Measurements from ENCODE around the gene PERM1. TPM values are rescaled to one million over a fixed set of nuclear protein-coding genes. Genes with fewer than 3 reads are reported as not detected.
"Not testable (repeated sequence)": the region's sequence is repeated elsewhere in the genome, so short reads cannot be mapped to it uniquely, and the experiment has no call there.

The PERM1 gene
- total RNA-seq, 1 experiment from 2014 or later = not detected

GRCh38 chr1:996851-997712 is 15.2 kb upstream of the PERM1 start:
- Mint-ChIP-seq H3K36me3 (ENCODE audit: insufficient read depth, unreplicated experiment) (no peaks in the 10 kb centered on the region), H3K27ac (ENCODE audit: low read depth, unreplicated experiment) (no peak overlapping the region), H3K27me3 (ENCODE audit: insufficient read depth, unreplicated experiment) (no peaks in the 10 kb centered on the region), H3K4me1 (ENCODE audit: insufficient read depth, unreplicated experiment) (peaks cover 12% of the 10 kb centered on the region), H3K4me3 (ENCODE audit: unreplicated experiment) (no peak overlapping the region), H3K9me3 (ENCODE audit: unreplicated experiment) (peaks cover 7% of the 10 kb centered on the region)
- POLR2A ChIA-PET = interaction anchor here (0.6 kb wide), 1 partner anchor 31 kb away, joined by 3 read pairs; the partner anchor contains the start of gene PLEKHN1
- DNase-seq (ENCODE audit: unreplicated experiment) = no peak
- intact Hi-C loops (cut with micrococcal nuclease) = no loop called here
- TF ChIP-seq CTCF (IDR thresholded peaks at IDR 0.05; ENCODE audit: unreplicated experiment) = no peak
- CTCF ChIA-PET = interaction anchor here (0.6 to 1.1 kb wide), 2 partner anchors 13 to 371 kb away, joined by 3 to 5 read pairs; no protein-coding TSS in a partner anchor
- no TSS peak for BruUV-seq (replicated peaks)

GRCh38 chr1:995665-996633 is 14.1 kb upstream of the PERM1 start:
- H3K4me1 Mint-ChIP-seq (ENCODE audit: insufficient read depth, unreplicated experiment) = peaks cover 7% of the 10 kb centered on the region
- no peaks in the 10 kb centered on the region for H3K27me3 Mint-ChIP-seq (ENCODE audit: insufficient read depth, unreplicated experiment)
- ChIA-PET POLR2A (interaction anchor here (1.4 kb wide), 1 partner anchor 12 kb away, joined by 3 read pairs; no protein-coding TSS in a partner anchor), CTCF (interaction anchor here (1.6 to 4.8 kb wide), 2 partner anchors 12 to 24 kb away, joined by 3 to 34 read pairs; partner anchors contain the start of gene AGRN)
- no peak for TF ChIP-seq CTCF (IDR thresholded peaks at IDR 0.05; ENCODE audit: unreplicated experiment)
- no peaks in the 10 kb centered on the region for H3K36me3 Mint-ChIP-seq (ENCODE audit: insufficient read depth, unreplicated experiment)
- no peak overlapping the region for H3K4me3 Mint-ChIP-seq (ENCODE audit: unreplicated experiment)
- peaks cover 11% of the 10 kb centered on the region for H3K9me3 Mint-ChIP-seq (ENCODE audit: unreplicated experiment)
- intact Hi-C loops (cut with micrococcal nuclease) = no loop called here
- H3K27ac Mint-ChIP-seq (ENCODE audit: low read depth, unreplicated experiment) = no peak overlapping the region
- DNase-seq (ENCODE audit: unreplicated experiment) = no peak
- BruUV-seq (replicated peaks) = no TSS peak

- BruUV-seq (replicated peaks); H3K4me3 Mint-ChIP-seq (ENCODE audit: unreplicated experiment); intact Hi-C loops (cut with micrococcal nuclease); DNase-seq (ENCODE audit: unreplicated experiment); H3K4me1 Mint-ChIP-seq (ENCODE audit: insufficient read depth, unreplicated experiment); H3K27ac Mint-ChIP-seq (ENCODE audit: low read depth, unreplicated experiment); H3K36me3 Mint-ChIP-seq (ENCODE audit: insufficient read depth, unreplicated experiment); H3K27me3 Mint-ChIP-seq (ENCODE audit: insufficient read depth, unreplicated experiment): not testable (repeated sequence)
- ChIA-PET CTCF (interaction anchor here (0.7 to 4.8 kb wide), 5 partner anchors 10 to 70 kb away, joined by 3 to 34 read pairs (median 3); partner anchors contain the start of gene AGRN), POLR2A (interaction anchor here (0.7 to 1.4 kb wide), 2 partner anchors 14 to 95 kb away, joined by 3 read pairs; no protein-coding TSS in a partner anchor)
- H3K9me3 Mint-ChIP-seq (ENCODE audit: unreplicated experiment) = peaks cover 11% of the 10 kb centered on the region
Observed at GRCh38 chr1:994546-994945, 12.7 kb upstream of the PERM1 start.

- peaks cover 11% of the 10 kb centered on the region for H3K9me3 Mint-ChIP-seq (ENCODE audit: unreplicated experiment)
- peaks cover 19% of the 10 kb centered on the region for H3K27me3 Mint-ChIP-seq (ENCODE audit: insufficient read depth, unreplicated experiment)
- ChIA-PET CTCF (interaction anchor here (3.6 to 4.8 kb wide), 2 partner anchors 9 to 71 kb away, joined by 12 to 34 read pairs; no protein-coding TSS in a partner anchor), POLR2A (no interaction called here)
- H3K4me3 Mint-ChIP-seq (ENCODE audit: unreplicated experiment) = no peak overlapping the region
- DNase-seq (ENCODE audit: unreplicated experiment) = no peak
- TF ChIP-seq CTCF (IDR thresholded peaks at IDR 0.05; ENCODE audit: unreplicated experiment) = no peak
- no peak overlapping the region for H3K27ac Mint-ChIP-seq (ENCODE audit: low read depth, unreplicated experiment)
- H3K4me1 Mint-ChIP-seq (ENCODE audit: insufficient read depth, unreplicated experiment) = peaks cover 4% of the 10 kb centered on the region
- intact Hi-C loops (cut with micrococcal nuclease) = no loop called here
- BruUV-seq (replicated peaks) = no TSS peak
- H3K36me3 Mint-ChIP-seq (ENCODE audit: insufficient read depth, unreplicated experiment) = no peaks in the 10 kb centered on the region
Observed at GRCh38 chr1:993379-993995, 11.6 kb upstream of the PERM1 start.
